SU-DHL-6 (cell line): ENCODE data around the gene MTX3.

Experiments used
- H2AFZ ChIP-seq: fragments of 200-600 bp; sonication (generic); 2 replicates; pipeline ENCODE4 v1.6.1; 2014; ENCODE audit warnings: low read depth, mild to moderate bottlenecking, moderate library complexity, mixed read lengths, antibody characterized with exemption, low read length; ENCODE audit not compliant: severe bottlenecking
- H3F3A ChIP-seq: fragments of 200-600 bp; shearing (Covaris generic); 2 replicates; pipeline ENCODE4 v1.6.0; 2016; ENCODE audit warnings: antibody characterized with exemption, mild to moderate bottlenecking; ENCODE audit not compliant: insufficient read depth
- H3K27ac ChIP-seq: fragments of 200-600 bp; sonication (generic); 2 replicates; pipeline ENCODE4 v1.5.1; 2016; ENCODE audit warnings: low read depth, mild to moderate bottlenecking, low read length, moderate library complexity, mixed read lengths
- H3K27me3 ChIP-seq: fragments of 200-600 bp; sonication (generic), shearing (Covaris generic); 2 replicates; pipeline ENCODE4 v1.6.0; 2014; ENCODE audit warnings: mild to moderate bottlenecking, low read length
- H3K36me3 ChIP-seq: fragments of 200-600 bp; sonication (generic); 2 replicates; pipeline ENCODE4 v1.6.1; 2014; ENCODE audit warnings: mild to moderate bottlenecking, low read length, mixed read lengths
- H3K4me2 ChIP-seq: fragments of 300-600, 200-600 bp; shearing (Covaris generic), sonication (generic); 2 replicates; pipeline ENCODE4 v1.6.0; 2014; ENCODE audit warnings: low read length, low read depth, mild to moderate bottlenecking; ENCODE audit not compliant: poor library complexity, severe bottlenecking
- H3K4me3 ChIP-seq: fragments of 200-600 bp; sonication (generic); 2 replicates; pipeline ENCODE4 v1.5.1; 2014; ENCODE audit warnings: antibody characterized with exemption, low read length, mild to moderate bottlenecking, mixed read lengths; ENCODE audit not compliant: insufficient read depth, poor library complexity, severe bottlenecking
- H3K79me2 ChIP-seq: fragments of 200-600 bp; sonication (generic); 2 replicates; pipeline ENCODE4 v1.6.1; 2014; ENCODE audit warnings: mild to moderate bottlenecking, low read length, moderate library complexity; ENCODE audit not compliant: insufficient read depth
- H3K9ac ChIP-seq: fragments of 200-600 bp; sonication (generic); 2 replicates; pipeline ENCODE4 v1.7.0; 2014; ENCODE audit warnings: mild to moderate bottlenecking, low read length
- H3K9me2 ChIP-seq: fragments of 200-600 bp; sonication (generic); replicated peaks from 2 replicates; pipeline ENCODE4 v1.6.1; 2014; ENCODE audit warnings: low read length; ENCODE audit not compliant: insufficient read depth
- H3K9me3 ChIP-seq: fragments of 200-600 bp; sonication (generic); 2 replicates; pipeline ENCODE4 v1.6.1; 2014; ENCODE audit warnings: low read length, mixed read lengths; ENCODE audit not compliant: insufficient read depth
- H4K20me1 ChIP-seq: fragments of 200-600 bp; sonication (generic); 2 replicates; pipeline ENCODE4 v1.6.1; 2014; ENCODE audit warnings: low read depth, mild to moderate bottlenecking, antibody characterized with exemption, low read length, moderate library complexity, mixed read lengths
- CTCF ChIP-seq: fragments of 200-600 bp; sonication (generic); IDR thresholded peaks from one replicate; pipeline ENCODE4 v1.5.1; 2017; ENCODE audit warnings: antibody characterized with exemption, mild to moderate bottlenecking, low read length, moderate library complexity; ENCODE audit not compliant: insufficient read depth, poor library complexity, severe bottlenecking
- EZH2phosphoT487 ChIP-seq: fragments of 200-600 bp; sonication (generic), shearing (Covaris generic); conservative IDR thresholded peaks from 2 replicates; pipeline ENCODE4 v1.6.1; 2018; ENCODE audit warnings: mild to moderate bottlenecking, antibody characterized with exemption, low read length, moderate library complexity, mixed read lengths

Gene MTX3

GRCh38 chr5:80002677-80003076 lies 11.6 kb upstream of the MTX3 start:
- Histone ChIP-seq H4K20me1 (no peaks in the 10 kb centered on the region), H3K9me3 (no peaks in the 10 kb centered on the region), H3K36me3 (no peaks in the 10 kb centered on the region), H3K9ac (no peak overlapping the region), H3K4me2 (no peak overlapping the region), H3K27me3 (no peaks in the 10 kb centered on the region), H3K79me2 (no peaks in the 10 kb centered on the region), H3K9me2 (no peaks in the 10 kb centered on the region), H2AFZ (no peak overlapping the region), H3K27ac (no peak overlapping the region), H3F3A (no peaks in the 10 kb centered on the region), H3K4me3 (no peak overlapping the region)
- no peak for TF ChIP-seq EZH2phosphoT487

- no peak overlapping the region for H3K27ac ChIP-seq
- H3K9me2 ChIP-seq, result no peaks in the 10 kb centered on the region
- no peak overlapping the region for H2AFZ ChIP-seq
- no peaks in the 10 kb centered on the region for H3F3A ChIP-seq
- no peak overlapping the region for H3K4me3 ChIP-seq
- no peaks in the 10 kb centered on the region for H3K79me2 ChIP-seq
- H3K4me2 ChIP-seq, result no peak overlapping the region
- no peak overlapping the region for H3K9ac ChIP-seq
- H3K36me3 ChIP-seq, result no peaks in the 10 kb centered on the region
- H4K20me1 ChIP-seq, result no peaks in the 10 kb centered on the region
- TF ChIP-seq EZH2phosphoT487 (no peak), CTCF (no peak)
- H3K9me3 ChIP-seq, result no peaks in the 10 kb centered on the region
- no peaks in the 10 kb centered on the region for H3K27me3 ChIP-seq
Measured at GRCh38 chr5:79999722-80000121, 8.7 kb upstream of the MTX3 start.

- H3K9ac ChIP-seq, result no peak overlapping the region
- H3K9me3 ChIP-seq, result no peaks in the 10 kb centered on the region
- peaks cover 5% of the 10 kb centered on the region; the same call in 1 of the 2 replicates for H3K36me3 ChIP-seq
- no peaks in the 10 kb centered on the region for H3K9me2 ChIP-seq
- peak overlapping the region; percentile 74 for H3K4me2 ChIP-seq
- no peak overlapping the region for H3K4me3 ChIP-seq
- no peak overlapping the region for H3K27ac ChIP-seq
- no peaks in the 10 kb centered on the region for H3K27me3 ChIP-seq
- TF ChIP-seq EZH2phosphoT487 (no peak), CTCF (no peak)
- no peak overlapping the region for H2AFZ ChIP-seq
- peaks cover 8% of the 10 kb centered on the region; the same call in 1 of the 2 replicates for H3F3A ChIP-seq
- H4K20me1 ChIP-seq, result no peaks in the 10 kb centered on the region
- peaks cover 17% of the 10 kb centered on the region; the same call in 1 of the 2 replicates for H3K79me2 ChIP-seq
Measured at GRCh38 chr5:79992891-79993657, 2.0 kb upstream of the MTX3 start.

GRCh38 chr5:79990205-79990597 lies 861 bp downstream of the MTX3 start:
- Histone ChIP-seq H3K9me2 (no peaks in the 10 kb centered on the region), H3K9me3 (no peaks in the 10 kb centered on the region), H2AFZ (peak overlapping the region; percentile 68), H4K20me1 (no peaks in the 10 kb centered on the region), H3K27ac (peak overlapping the region; percentile 72), H3K79me2 (peaks cover 17% of the 10 kb centered on the region; the same call in 1 of the 2 replicates), H3F3A (peaks cover 8% of the 10 kb centered on the region; the same call in 1 of the 2 replicates), H3K4me3 (peak overlapping the region; percentile 66), H3K36me3 (peaks cover 10% of the 10 kb centered on the region; the same call in 1 of the 2 replicates), H3K4me2 (peak overlapping the region; percentile 74), H3K27me3 (no peaks in the 10 kb centered on the region), H3K9ac (peak overlapping the region; percentile 76)
- TF ChIP-seq EZH2phosphoT487 (no peak), CTCF (no peak)
